ENCODE results near the gene HDAC4.

The HDAC4 gene

DNA sequence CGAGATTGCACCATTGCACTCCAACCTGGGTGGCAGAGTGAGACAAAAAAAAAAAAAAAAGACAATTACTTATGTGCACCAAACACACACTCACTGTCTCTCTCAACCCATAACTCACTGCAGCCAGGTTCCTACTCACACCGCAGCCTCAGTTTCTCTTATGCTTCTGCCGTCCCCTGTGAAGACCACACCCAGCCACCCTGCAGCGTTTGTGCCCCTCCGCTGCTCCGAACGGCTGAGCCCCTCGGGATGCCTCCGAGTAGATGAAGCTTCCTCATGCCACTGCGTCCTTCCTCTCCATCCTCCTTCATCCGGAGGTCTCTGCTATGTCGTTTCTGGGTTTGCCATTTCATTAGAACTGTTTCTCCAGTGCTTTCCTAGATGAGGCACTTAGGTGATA is 392.8 kb downstream of the HDAC4 start:
- DNase-seq (ENCODE audit: low spot score), result no peak

DNA sequence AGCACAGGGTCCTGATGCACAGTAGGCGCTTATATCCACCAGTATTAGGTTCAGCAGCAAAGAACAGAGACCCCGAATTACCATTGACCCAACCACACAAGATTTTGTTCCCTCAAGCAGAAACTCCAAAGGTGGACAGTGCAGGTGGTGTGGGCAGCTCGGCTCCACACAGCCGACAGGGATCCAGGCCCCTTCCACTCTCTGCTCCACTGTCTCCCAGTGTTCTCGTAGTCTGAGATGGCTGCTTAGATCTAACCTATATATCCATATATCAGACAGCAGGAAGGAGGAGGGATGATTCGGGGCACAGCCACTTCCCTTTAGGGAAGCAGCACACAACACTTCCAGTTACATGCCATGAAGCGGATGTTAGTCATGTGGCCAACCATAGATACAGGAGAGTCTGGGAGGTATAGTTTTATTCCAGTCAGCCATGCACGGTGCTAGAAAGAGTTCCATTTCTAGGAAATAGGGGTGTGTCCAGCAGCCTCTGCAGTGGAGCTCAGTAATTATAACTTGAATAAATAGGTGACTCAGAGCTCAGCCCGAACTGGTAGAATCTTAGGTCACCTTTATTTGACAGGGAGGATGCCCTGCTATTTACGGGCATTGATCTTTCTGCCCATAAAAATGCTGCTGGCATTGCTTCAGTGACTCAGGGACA is 394.1 kb downstream of the HDAC4 start:
- no peak for DNase-seq (ENCODE audit: low spot score)

DNA sequence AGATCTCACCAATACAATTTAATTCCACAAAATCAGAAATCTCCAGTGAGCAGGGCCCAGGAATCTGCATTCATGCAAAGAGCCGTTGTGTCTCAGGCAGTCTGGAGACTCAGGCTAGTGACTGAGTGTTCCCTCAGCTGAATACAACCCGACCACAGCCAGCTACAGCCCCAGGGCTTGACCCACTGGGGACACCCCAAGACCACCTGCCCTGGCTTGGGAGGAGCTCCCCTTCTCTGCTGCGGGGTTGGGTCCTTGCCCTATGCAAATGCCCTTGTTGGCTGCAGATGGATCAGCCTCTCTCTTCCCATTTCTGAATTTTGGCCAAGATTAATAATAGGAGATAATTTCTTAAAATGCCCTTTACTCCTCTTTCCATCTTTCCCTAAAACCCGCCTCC is 395.2 kb downstream of the HDAC4 start:
- DNase-seq (ENCODE audit: low spot score), result no peak

DNA sequence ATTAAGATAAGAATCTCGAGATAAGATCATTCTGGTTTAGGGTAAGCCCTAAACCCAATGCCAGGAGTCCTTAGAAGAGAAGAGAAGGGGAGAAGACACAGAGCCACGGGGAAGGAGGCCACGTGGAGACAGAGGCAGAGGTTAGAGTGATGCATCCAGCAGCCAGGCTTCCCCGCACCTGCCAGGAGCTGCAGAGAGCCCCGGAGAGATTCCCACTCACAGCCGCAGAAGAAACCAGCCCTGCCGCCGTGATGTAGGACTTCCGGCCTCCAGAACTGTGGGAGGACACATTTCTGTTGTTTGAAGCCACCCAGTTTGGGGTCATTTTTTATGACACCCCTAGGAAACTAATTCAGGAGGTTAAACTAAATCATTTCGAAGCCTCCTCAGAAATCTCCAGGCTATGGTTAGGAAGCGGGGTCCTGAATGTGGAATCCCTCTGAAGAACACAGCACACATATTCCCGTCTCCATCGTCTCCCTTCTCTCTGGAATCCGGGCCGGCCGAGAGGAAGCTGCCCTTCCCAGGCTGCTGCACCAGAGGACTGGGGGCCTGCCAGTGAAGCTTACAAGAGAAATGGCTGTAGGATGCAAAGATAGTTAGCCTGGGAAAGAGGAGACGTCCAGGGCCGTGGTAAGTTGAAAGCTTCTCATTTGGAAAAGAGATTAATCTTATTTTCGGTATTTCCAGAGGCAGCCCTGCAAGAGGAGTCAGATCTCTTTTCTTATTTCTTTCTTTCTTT is 396.4 kb downstream of the HDAC4 start:
- DNase-seq (ENCODE audit: low spot score), result no peak

DNA sequence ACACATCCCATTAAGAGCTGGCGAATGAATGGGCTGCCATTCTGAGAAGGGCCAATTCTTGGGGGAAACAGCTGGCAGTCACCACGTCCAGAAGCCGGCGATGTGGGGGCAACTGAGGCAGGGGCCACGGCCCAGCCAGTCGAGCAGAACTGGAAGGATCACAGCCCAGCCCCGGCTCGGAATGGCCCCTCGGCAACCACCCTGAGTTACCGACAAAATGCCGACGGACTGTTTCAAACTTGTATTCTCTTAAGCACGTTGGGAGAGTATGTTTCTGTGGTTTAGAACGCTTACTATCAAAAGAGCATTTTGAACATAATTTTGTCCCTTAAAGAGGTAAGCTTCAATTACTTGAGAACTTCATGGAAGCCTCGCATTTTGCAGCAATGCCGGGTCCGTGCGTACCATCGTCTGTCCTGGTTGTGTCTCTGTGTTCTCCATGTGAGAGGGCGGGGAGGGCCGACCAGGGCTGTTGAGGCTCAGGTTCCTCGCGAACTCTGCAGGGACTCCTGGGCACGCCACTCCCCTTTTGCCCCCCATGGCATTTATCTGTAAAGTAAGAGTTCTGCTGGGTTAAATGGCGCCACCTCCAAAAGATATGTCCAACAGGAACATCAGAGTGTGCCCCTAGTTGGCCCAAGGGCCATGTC is 397.1 kb downstream of the HDAC4 start:
- DNase-seq (ENCODE audit: low spot score), result no peak

DNA sequence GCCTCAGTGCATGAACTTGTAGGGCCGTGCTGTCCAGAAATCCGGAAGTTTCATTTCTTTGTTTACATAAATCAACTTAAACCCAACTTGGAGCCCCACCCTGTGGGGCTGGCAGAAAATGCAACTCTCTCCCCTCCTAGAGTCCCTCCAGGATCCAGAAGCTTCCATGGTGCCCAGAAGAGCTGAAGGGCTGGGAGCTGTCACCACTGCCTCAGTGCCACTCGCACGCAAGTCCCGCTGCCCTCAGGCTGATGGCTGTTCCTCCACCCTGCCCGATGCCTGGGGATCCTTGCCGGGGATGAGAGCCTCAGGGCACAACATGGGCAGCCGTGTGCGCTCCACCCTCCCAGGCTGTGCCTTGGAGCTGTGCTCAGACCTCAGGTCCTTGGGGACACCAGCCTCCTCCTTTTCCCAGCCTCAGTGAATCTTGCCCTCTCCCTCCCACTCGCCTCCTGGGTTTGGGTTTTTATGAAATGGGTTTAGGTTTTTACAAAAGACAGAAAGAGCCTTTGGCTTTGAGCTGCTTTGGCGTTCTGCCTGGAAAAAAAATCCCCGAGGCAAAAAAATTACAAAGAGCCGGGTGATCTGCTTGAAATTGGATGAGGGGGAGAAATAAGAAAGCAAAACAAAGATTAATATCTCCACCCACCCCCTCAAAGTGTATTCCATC is 397.7 kb downstream of the HDAC4 start:
- DNase-seq (ENCODE audit: low spot score), result peak; percentile 86

DNA sequence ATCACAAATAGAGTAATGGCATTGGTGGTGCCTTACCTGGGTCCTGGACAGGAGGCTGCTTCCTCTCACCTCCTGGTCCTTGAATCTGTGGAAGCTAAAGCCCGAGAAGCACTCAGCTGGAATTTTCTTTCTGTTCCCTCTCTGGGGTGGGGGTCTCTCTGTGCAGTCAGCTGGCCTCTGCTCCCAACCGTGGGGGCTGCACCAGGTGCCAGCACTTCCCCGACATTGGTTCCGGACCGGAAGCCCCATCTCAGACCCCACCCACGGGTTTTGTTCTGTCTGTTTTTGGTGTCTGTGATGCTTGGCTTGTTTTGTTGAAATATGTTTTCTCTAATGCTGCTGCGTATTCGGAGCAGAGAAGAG is 398.2 kb downstream of the HDAC4 start:
- no peak for DNase-seq (ENCODE audit: low spot score)

DNA sequence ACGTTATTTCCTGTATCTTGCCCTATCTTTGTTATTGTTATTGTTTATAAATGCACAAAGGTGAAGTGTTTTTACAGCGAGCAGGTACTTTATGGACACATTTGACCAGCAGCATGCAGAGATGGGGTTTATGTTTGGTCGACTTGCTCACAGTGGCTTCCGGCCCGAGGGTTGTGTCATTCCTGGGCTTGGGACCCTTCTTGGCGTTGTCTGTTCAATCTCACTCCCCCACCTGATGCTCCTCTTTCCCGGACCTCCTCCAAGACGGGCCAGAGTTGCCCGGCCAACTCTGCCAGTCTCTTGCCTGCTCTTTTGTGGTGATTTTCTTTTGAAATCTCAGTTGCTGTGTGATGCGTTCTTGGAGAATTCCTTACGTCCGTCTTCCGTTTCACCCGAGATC is 399.0 kb downstream of the HDAC4 start:
- no peak for DNase-seq (ENCODE audit: low spot score)

DNA sequence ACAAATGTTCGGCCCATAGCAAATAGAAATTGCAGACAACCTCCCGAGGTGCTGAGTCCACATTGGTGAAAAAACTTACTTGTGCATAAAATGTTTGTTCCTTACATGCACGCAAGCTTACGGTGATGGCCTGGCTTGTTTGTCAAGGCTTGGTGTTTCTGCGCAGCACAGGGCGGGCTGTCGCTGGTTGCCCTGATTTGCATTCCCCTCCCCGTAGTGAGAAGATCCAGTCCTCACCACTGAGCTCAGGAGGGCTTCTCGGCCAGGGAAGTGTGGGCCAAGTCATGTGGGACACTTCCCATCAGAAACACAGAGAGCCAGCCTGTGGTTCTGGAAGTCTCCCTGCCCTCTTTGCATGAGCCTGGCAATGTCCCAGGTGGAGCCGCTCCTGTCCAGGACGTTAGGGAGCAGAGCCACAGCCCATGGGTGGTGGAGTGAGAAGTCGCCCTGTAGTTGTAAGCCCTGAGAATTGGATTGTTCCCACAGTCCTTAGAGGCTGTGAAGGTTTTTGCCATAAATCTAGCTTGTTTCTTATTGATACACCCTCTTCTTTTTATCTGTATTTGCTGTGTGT is 400.2 kb downstream of the HDAC4 start:
- DNase-seq (ENCODE audit: low spot score), result no peak

DNA sequence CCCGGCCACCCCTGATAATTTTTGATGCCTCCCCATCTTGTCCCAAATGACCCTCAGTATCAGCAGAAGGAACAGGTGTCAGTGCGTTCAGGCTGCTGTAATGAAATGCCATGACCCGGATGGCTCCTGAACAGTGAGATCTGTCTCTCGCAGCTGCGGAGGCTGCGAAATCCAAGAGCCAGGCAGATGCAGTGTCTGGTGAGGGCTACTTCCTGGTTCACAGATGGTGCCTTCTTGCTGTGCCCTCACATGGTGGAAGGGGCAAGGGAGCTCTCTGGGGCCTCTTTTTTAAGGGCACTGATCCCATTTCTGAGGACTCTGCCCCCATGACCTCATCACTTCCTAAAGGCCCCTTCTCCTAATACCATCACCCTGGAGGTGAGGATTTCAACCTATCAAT is 400.7 kb downstream of the HDAC4 start:
- no peak for DNase-seq (ENCODE audit: low spot score)

DNA sequence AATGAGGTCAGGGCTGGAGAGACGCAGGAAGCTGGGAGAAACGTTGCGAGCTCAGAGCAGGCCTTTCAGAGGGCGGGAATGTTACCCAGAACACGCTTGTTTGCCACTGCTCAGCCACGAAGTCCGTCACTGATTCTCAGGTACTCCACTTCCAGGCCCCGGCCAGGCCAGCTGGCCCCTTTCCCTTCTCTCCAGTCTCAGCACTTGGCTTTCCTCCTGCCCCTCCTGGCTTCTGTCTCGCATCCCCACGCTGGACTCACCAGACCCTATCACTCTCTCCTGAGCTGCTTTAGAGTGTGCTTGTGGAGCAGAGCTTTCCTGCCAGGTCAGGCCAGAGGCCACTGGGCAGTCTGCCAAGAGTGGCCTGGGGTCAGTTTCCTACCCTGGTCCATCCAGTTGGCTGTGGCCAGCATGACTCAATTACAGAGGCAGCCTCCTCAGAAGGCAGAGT is 401.5 kb downstream of the HDAC4 start:
- DNase-seq (ENCODE audit: low spot score), result no peak

DNA sequence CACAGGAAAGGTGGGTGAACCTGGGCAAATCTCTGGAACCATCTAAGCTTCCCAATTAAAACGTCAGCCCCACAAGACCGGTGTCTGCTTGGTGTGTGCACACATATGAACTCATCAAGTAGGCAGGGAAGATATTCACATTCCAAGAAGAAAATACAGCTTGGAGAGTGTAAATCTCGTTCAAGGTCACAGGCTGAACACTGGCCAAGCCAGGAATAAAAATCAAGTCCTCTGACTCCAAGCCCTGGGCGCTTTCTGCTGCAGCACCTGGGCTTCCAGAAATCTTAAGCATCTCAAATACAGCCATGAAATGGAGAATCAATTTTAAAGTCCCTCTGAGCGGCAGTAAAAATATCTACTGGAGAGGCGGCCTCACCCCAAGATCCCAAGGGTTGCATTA is 402.0 kb downstream of the HDAC4 start:
- DNase-seq (ENCODE audit: low spot score), result no peak
